Peyer's patch (tissue), 4 donors: ENCODE results near the gene DEK.

Experiments
- CTCF ChIP-seq, 6 experiments: fragments of 450-650 bp in 4 of 6; fragments of 200-600 bp in 2 of 6; sonication (generic) in 1 of 6; IDR thresholded peaks; one replicate each; pipeline ENCODE4 v1.5.1; 2017 to 2019; ENCODE audit warnings: antibody characterized with exemption in 6 of 6, mild to moderate bottlenecking in 3 of 6, moderate library complexity in 1 of 6
- POLR2A ChIP-seq, 2 donors: fragments of 450-650 bp; IDR thresholded peaks; one replicate each; pipeline ENCODE4 v1.5.1; 2017; ENCODE audit warnings: antibody characterized with exemption in 2 of 2, mild to moderate bottlenecking in 2 of 2, moderate library complexity in 2 of 2

GRCh38 chr6:18259675-18260447 is 4.5 kb downstream of the DEK start:
- TF ChIP-seq CTCF (IDR thresholded peaks at IDR 0.05), result no peak
- no peak for TF ChIP-seq POLR2A (IDR thresholded peaks at IDR 0.05)
